GM15510 (cell line): ENCODE results near the gene SERTAD1.

Source experiments
- POLR2A ChIP-seq: IDR thresholded peaks from 3 replicates; pipeline ENCODE4 v1.6.1; 2011; ENCODE audit warnings: borderline replicate concordance; ENCODE audit not compliant: insufficient read length; ENCODE audit errors: extremely low read depth

Gene SERTAD1

GRCh38 chr19:40438284-40438683, 12.5 kb upstream of the SERTAD1 start:
- no peak for TF ChIP-seq POLR2A

- TF ChIP-seq POLR2A, result peak; percentile 47
These were observed 7.8 kb upstream of the SERTAD1 start for GRCh38 chr19:40433391-40434216.

- TF ChIP-seq POLR2A, result no peak
These were observed 5.9 kb upstream of the SERTAD1 start for GRCh38 chr19:40431698-40432097.

GRCh38 chr19:40424637-40425449, 949 bp downstream of the SERTAD1 start:
- TF ChIP-seq POLR2A, result no peak

GRCh38 chr19:40423938-40424337, 1.9 kb downstream of the SERTAD1 start:
- no peak for TF ChIP-seq POLR2A

- TF ChIP-seq POLR2A, result no peak
These were observed 2.8 kb downstream of the SERTAD1 start for GRCh38 chr19:40422748-40423566.

GRCh38 chr19:40421993-40422747, 3.6 kb downstream of the SERTAD1 start:
- TF ChIP-seq POLR2A, result no peak

GRCh38 chr19:40420766-40421765, 4.7 kb downstream of the SERTAD1 start:
- TF ChIP-seq POLR2A, result peak; percentile 79

- TF ChIP-seq POLR2A, result no peak
These were observed 5.4 kb downstream of the SERTAD1 start for GRCh38 chr19:40420451-40420765.

GRCh38 chr19:40419780-40420179, 6.0 kb downstream of the SERTAD1 start:
- TF ChIP-seq POLR2A, result no peak

GRCh38 chr19:40419066-40419612, 6.7 kb downstream of the SERTAD1 start:
- no peak for TF ChIP-seq POLR2A

GRCh38 chr19:40418040-40418439, 7.8 kb downstream of the SERTAD1 start:
- TF ChIP-seq POLR2A, result no peak

GRCh38 chr19:40417643-40417981, 8.2 kb downstream of the SERTAD1 start:
- TF ChIP-seq POLR2A, result no peak
